ENCODE results near the gene YDJC. TPM values are rescaled to one million over a fixed set of nuclear protein-coding genes. Genes with fewer than 3 reads are reported as not detected.

Gene YDJC
- total and polyA plus RNA-seq, 2 experiments from 2014 or later: 53.3 to 83.7 TPM

- DNase-seq (ENCODE audit: low spot score) (no peak), ATAC-seq (no peak)
- no peak overlapping the region for H3K4me2 ChIP-seq
- Mint-ChIP-seq H3K27ac (no peak overlapping the region), H3K27me3 (ENCODE audit: insufficient read depth, low read depth, poor library complexity) (peaks cover 5% of the 10 kb centered on the region), H3K4me1 (peaks cover 4% of the 10 kb centered on the region; the same call in 1 of the 3 replicates), H3K9me3 (no peaks in the 10 kb centered on the region; the same call in 2 of the 3 replicates), H3K36me3 (ENCODE audit: low read depth) (peaks cover 65% of the 10 kb centered on the region), H3K4me3 (no peak overlapping the region)
- H3K79me2 ChIP-seq (replicated peaks; ENCODE audit: insufficient read depth): peaks cover 94% of the 10 kb centered on the region
- no peak overlapping the region for H3K4me3 ChIP-seq
- H3K36me3 ChIP-seq (ENCODE audit: insufficient read depth): peaks cover 4% of the 10 kb centered on the region; the same call in 1 of the 2 replicates
- no peak overlapping the region for H3K27ac ChIP-seq (ENCODE audit: low read depth)
- TF ChIP-seq CTCF (conservative IDR thresholded peaks at IDR 0.05; ENCODE audit: low read depth in 2 of 2) (no peak), CREB1 (CRISPR knock-in tag; IDR thresholded peaks at IDR 0.05; ENCODE audit: low read depth) (no peak), STAT1 (IDR thresholded peaks at IDR 0.05; ENCODE audit: unreplicated experiment) (no peak), POLR2AphosphoS5 (IDR thresholded peaks at IDR 0.05; ENCODE audit: low read depth) (no peak), EZH2 (IDR thresholded peaks at IDR 0.05; ENCODE audit: low read depth, unreplicated experiment) (no peak), JUNB (IDR thresholded peaks at IDR 0.05; ENCODE audit: unreplicated experiment) (no peak), REST (IDR thresholded peaks at IDR 0.05; ENCODE audit: unreplicated experiment) (no peak), ZNF331 (CRISPR knock-in tag; IDR thresholded peaks at IDR 0.05; ENCODE audit: low read depth) (no peak), NANOG (IDR thresholded peaks at IDR 0.05; ENCODE audit: borderline replicate concordance) (no peak), ETS1 (IDR thresholded peaks at IDR 0.05) (no peak), EZH2phosphoT487 (IDR thresholded peaks at IDR 0.05; ENCODE audit: unreplicated experiment) (no peak), ZNF114 (CRISPR knock-in tag; IDR thresholded peaks at IDR 0.05) (no peak), ZNF462 (CRISPR knock-in tag; IDR thresholded peaks at IDR 0.05) (no peak)
- no peak overlapping the region for H2AFZ ChIP-seq
- no peaks in the 10 kb centered on the region for H3K27me3 ChIP-seq (ENCODE audit: insufficient read depth)
- H3K9me2 ChIP-seq (ENCODE audit: insufficient read depth): no peaks in the 10 kb centered on the region
- H3K4me1 ChIP-seq (ENCODE audit: insufficient read depth): no peaks in the 10 kb centered on the region
- H4K20me1 ChIP-seq (replicated peaks; ENCODE audit: insufficient read depth): peaks cover 62% of the 10 kb centered on the region
- peaks cover 7% of the 10 kb centered on the region; the same call in 1 of the 2 replicates for H3F3A ChIP-seq (replicated peaks; ENCODE audit: low read depth)
Measured at GRCh38 chr22:21611210-21611977, 18.4 kb downstream of the YDJC start.
